Caki2 (cell line): ENCODE results near the gene SIL1. TPM values are rescaled to one million over a fixed set of nuclear protein-coding genes. Genes with fewer than 3 reads are reported as not detected.
"Not testable (repeated sequence)": the region's sequence is repeated elsewhere in the genome, so short reads cannot be mapped to it uniquely, and the experiment has no call there.

Experiments
- DNase-seq: peaks from one replicate; pipeline ENCODE4 v3.0.0-alpha.2; 2015; ENCODE audit warnings: low read depth
- in situ Hi-C: cut with HindIII; loops from 2 replicates; pipeline ENCODE4 v1.10.0; 2016; ENCODE audit warnings: low sequenced_read_pairs, low pct_unique_long_range_greater_than_20kb, mixed read lengths
- total RNA-seq: library from RNA; depleted of rRNA; stranded (reverse); fragments of >200 nt; shearing (Covaris generic); gene quantifications from 2 replicates; pipeline ENCODE4 v1.2.3, GENCODE V29; 2014; ENCODE audit warnings: low replicate concordance

SIL1 gene
- total RNA-seq, 1 experiment from 2014 or later, result 57.6 TPM

- DNase-seq, result no peak
- in situ Hi-C loops, result no loop called here
Observed at GRCh38 chr5:139207297-139208000, 9.3 kb upstream of the SIL1 start.

GRCh38 chr5:139205586-139205985, 7.4 kb upstream of the SIL1 start:
- in situ Hi-C loops, result no loop called here
- DNase-seq, result no peak

DNA sequence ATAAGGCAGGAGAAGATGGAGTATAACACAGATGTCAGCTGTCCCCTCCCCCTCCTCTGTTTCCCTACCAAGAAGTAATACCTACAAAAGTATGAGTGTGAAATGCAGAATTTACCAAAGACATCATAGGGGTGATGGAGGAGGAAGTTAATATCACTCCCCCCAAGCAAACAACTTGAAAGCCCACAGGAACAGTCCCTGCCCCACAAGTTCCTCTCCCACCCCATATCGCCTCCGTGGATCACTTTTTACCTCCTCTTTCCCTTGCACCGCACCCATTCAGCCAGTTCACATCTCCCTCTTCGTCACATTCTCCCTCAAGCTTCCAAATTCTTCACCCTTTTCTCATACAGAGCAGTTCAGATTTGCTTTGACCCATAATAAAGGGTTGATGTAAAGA, 7.0 kb upstream of the SIL1 start:
- in situ Hi-C loops, result no loop called here
- no peak for DNase-seq

GRCh38 chr5:139204196-139204595, 6.0 kb upstream of the SIL1 start:
- no peak for DNase-seq
- in situ Hi-C loops, result no loop called here

DNA sequence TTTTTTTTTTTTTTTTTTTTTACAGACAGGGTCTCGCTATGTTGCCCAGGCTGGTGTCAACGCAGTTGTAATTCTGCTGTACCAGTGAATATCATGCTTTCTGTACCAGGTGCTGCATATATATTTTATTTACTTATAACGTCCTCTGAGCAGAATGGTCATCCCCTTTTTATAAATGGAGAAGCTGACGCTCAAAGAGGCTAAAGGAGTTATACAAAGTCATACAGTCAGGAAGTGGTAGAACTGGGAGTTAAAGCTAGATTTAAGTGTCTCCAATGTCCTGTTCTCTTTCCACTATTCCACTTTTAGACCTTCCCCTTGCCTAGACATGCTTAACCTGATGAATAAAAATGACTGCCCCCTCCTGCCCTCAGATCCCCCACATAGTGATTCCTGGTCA, 1.2 kb upstream of the SIL1 start:
- in situ Hi-C loops, result no loop called here
- no peak for DNase-seq

DNA sequence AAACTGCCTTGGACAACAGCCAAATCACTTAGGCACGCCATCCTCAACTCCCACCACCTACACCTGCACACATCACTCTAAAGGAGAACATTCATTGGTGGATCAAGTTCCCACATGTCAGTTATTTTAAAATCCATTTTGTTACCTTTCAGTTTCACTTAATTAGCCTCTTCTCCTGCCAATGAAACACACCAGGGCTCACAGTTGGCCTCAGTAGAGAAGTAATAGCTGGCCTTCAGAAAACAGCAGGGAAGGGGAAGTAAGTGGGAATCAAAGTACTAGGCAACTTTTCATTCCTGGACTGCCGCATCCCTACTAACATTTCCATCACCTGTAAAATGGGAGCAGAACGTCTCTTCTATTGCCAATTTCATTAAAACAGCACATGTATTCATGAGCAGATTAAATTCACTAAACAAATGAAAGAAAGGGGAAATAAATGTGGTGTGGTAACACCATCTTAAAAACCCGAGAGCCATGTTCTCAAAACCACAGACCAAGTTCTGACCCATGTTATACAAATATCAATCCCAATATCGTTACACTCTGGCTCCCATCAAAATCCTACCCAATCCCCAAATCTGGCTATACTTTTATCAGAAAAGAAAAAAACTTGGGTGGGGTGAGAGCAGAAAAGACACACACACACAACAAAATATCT, 1.7 kb downstream of the SIL1 start:
- in situ Hi-C loops, result no loop called here
- DNase-seq, result no peak

DNA sequence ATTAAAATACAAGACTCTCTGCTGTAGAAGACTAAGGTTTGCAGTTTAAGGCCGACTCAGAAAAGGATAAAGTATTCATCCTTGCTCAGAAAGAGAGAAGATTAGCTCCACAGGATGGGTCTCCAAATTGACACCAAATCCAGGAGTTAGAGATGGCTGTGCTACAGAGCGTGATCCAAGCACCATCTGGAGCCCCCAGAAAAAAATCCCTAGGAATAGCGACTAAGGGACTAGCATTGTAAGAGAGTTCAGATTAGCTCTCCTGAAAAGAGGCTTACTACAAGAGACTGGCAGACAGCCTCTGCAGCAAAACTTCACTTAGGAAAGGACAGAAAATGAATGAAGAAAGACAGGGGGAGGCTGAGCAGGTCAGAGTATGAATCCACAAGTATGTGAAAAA, 3.7 kb downstream of the SIL1 start:
- in situ Hi-C loops, result no loop called here
- no peak for DNase-seq

DNA sequence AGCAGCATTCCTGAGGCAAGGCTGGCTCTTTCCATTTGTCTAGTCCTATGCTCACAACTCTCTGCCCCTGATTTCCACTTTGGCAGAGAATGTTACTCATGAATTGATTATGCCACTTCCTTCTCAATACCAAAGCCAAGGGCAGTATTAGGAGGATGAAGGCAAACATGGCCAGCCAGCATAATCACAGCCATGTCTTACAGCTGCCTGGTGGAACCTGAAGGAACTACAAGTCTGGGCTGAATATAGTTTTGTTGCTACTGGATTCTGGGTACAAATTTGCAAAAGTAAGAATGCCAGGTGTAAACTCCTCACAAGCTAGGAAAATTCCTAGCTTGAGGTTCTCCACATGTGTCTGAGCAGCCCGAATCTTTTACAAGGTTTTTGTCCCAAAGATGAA, 4.2 kb downstream of the SIL1 start:
- in situ Hi-C loops, result no loop called here
- no peak for DNase-seq

DNA sequence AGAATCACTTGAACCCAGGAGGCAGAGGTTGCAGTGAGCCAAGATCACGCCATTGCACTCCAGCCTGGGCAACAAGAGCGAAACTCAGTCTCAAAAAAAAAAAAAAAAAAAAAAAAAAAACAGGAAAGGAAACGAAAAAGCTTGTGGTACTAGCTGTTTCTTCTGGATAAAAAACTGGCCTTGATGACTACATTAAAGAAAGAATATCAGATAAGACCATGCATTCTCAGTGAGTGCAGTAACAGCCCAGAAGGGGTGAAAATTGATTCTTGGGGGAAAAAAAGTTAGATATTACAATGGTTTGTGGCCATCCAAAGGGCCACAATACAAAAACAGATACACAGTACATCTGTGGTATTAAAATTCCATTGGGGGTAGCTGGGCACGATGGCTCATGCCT, 5.3 kb downstream of the SIL1 start:
- in situ Hi-C loops, DNase-seq: not testable (repeated sequence)

DNA sequence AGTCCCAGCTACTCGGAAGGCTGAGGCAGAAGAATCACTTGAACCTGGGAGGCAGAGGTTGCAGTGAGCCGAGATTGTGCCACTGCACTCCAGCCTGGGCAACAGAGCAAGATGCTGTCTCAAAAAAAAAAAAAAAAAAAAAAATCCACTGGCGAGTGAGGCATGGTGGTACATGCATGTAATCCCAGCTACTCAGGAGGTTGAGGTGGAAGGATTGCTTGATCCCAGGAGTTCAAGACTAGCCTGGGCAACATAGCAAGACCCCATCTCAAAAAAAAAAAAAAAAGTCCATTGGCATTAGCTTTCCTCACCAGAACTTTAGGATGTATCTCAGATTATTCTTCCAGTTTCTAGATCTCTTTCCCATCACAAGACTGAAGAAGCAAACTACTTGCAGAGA, 6.2 kb downstream of the SIL1 start:
- DNase-seq, in situ Hi-C loops: not testable (repeated sequence)

- in situ Hi-C loops, result no loop called here
Observed at GRCh38 chr5:139190125-139190524, 8.0 kb downstream of the SIL1 start.

GRCh38 chr5:139188558-139189270, 9.5 kb downstream of the SIL1 start:
- no peak for DNase-seq
- in situ Hi-C loops, result no loop called here

More at GRCh38 chr5:139190125-139190524, 8.0 kb downstream of the SIL1 start:
- DNase-seq, result no peak

- no peak for DNase-seq
- in situ Hi-C loops, result no loop called here
Observed at GRCh38 chr5:139186752-139187326, 11.3 kb downstream of the SIL1 start.

DNA sequence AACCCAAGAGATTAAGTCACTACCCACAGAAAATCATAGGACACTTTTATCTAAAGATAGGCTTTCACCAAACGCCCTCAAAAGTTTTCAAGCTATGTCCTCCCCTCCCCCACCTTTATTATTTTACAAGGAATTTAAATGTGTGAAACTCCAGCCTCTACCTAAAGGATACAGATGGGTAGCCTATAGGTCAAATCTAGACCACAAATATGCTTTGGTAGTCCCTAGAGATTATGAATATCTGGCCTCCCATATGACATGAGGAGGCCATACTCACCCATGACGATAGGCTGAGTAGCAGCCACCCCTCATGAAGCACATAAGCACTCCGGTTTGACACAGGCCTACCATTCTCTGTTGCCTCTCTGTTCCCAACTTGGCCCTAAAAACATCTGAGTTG, 11.9 kb downstream of the SIL1 start:
- in situ Hi-C loops, result no loop called here

DNA sequence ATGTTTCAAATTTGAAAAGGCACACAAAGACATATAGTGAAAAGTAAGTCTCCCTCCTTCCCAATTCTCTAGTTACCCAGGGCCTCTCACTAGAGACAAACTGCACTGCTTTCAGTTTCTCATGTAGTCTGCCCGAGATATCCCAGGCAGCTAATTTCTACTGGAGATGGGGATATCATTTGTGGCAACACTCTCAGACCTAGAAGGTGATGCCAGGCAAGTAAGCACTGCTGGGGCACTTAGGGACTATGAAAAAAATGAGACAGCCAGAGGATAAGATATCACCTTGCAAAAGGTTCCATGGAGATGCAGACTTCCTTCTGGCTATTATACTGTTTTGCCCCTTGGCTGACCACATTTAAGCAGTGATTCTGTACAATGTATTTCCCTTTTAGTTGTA, 12.6 kb downstream of the SIL1 start:
- in situ Hi-C loops, result no loop called here
- no peak for DNase-seq

More for the DNA sequence above, 11.9 kb downstream of the SIL1 start:
- DNase-seq, result no peak

DNA sequence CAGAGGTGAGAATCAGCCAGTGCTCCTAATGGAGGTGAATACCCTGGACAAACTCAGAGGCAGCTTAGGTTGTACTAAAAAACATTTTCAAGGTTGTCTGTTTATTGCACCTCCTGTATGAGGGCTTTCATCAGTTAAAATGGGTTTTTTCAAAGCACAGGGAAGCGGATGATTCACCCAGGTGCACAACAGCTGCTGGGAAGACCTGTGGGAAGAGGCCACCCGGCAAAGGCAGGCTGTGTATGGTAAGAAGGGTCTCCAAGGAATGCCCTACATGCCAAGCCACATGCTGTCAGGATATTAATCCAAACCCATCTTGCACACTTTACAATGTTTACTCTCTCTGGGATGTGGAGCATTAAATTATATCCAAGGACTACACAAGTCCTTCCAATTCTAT, 14.7 kb downstream of the SIL1 start:
- DNase-seq, result no peak
- in situ Hi-C loops, result no loop called here

- in situ Hi-C loops, result no loop called here
- DNase-seq, result no peak
Observed at GRCh38 chr5:139182528-139183296, 15.5 kb downstream of the SIL1 start.

DNA sequence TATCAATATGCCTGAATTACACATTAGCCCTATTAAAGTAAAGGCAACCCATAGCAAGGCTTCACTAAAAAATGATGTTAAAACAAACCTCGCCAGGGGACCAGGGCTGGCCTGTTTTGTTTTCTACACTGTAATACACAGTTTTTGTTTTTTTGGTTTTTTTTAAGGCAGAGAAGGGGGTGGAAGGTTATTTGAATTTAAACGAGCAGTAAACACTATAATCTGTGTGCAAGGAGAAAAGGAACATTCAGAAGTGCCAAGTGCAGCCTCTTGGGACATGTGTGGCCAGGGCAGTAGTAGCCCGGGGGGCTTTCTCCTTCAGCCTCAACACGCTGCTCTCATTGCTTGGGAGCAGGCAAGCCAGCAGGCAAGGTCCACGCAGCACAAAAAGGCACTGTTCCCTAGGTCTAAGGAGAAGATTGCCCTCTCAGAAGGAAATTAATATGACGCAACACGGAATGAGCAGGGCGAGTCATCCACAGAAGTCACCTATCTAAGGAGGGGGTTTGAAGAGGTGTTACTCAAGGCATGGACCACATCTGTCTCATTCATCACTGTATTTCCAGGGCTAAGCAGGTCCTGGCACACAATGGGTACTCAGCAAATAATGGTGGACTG, 16.2 kb downstream of the SIL1 start:
- in situ Hi-C loops, result no loop called here
- DNase-seq, result peak; percentile 6
